ENCODE measurements around the gene CAPRIN1. TPM values are rescaled to one million over a fixed set of nuclear protein-coding genes. Genes with fewer than 3 reads are reported as not detected.

Gene CAPRIN1
- total RNA-seq, 2 donors from 2014 or later = 145 to 184 TPM

DNA sequence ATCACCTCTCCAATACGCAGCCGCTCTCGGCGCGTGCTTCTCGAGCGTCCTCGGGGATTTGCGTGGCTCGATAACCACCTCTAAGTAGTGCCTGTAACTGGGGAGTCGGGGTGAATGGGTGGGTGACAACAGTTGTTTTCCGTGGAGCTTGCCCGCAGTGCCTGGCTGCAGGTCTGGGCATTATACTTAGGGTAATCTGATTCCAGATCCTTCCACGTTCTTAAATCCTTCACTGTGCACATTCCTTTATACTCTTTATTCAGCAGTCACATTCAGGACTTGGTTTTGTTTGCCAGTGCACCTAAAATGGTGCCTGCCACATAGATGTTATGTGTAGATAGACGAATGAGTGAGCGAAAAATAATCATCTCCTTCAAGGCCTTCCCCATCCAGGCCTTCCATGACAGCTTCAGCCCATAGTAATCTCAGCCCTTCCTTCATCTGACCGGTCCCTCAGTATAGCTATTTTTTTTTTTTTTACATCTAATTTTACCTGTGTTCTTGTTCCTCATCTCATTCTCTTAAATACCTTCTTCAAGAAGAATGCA, 54.5 kb downstream of the CAPRIN1 start:
- ATAC-seq (ENCODE audit: insufficient number of reproducible peaks, low FRiP score, low read depth) = peak; percentile 5
- peak overlapping the region; percentile 93 to 95 for H3K27ac ChIP-seq
- TF ChIP-seq, protein P1, sequence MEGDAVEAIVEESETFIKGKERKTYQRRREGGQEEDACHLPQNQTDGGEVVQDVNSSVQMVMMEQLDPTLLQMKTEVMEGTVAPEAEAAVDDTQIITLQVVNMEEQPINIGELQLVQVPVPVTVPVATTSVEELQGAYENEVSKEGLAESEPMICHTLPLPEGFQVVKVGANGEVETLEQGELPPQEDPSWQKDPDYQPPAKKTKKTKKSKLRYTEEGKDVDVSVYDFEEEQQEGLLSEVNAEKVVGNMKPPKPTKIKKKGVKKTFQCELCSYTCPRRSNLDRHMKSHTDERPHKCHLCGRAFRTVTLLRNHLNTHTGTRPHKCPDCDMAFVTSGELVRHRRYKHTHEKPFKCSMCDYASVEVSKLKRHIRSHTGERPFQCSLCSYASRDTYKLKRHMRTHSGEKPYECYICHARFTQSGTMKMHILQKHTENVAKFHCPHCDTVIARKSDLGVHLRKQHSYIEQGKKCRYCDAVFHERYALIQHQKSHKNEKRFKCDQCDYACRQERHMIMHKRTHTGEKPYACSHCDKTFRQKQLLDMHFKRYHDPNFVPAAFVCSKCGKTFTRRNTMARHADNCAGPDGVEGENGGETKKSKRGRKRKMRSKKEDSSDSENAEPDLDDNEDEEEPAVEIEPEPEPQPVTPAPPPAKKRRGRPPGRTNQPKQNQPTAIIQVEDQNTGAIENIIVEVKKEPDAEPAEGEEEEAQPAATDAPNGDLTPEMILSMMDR (IDR thresholded peaks at IDR 0.05) = no peak
- no peaks in the 10 kb centered on the region for H3K27me3 ChIP-seq (replicated peaks; ENCODE audit: insufficient read depth)
- no peak for DNase-seq (ENCODE audit: low spot score)
- H3K36me3 ChIP-seq = peaks cover 17% of the 10 kb centered on the region
- peaks cover 12 to 20% of the 10 kb centered on the region in 2 donors for H3K4me1 ChIP-seq (ENCODE audit: control insufficient read depth in 1 of 2, low read depth in 2 of 2)
- no peaks in the 10 kb centered on the region for H3K9me3 ChIP-seq
- H3K4me3 ChIP-seq = peak overlapping the region; percentile 85

DNA sequence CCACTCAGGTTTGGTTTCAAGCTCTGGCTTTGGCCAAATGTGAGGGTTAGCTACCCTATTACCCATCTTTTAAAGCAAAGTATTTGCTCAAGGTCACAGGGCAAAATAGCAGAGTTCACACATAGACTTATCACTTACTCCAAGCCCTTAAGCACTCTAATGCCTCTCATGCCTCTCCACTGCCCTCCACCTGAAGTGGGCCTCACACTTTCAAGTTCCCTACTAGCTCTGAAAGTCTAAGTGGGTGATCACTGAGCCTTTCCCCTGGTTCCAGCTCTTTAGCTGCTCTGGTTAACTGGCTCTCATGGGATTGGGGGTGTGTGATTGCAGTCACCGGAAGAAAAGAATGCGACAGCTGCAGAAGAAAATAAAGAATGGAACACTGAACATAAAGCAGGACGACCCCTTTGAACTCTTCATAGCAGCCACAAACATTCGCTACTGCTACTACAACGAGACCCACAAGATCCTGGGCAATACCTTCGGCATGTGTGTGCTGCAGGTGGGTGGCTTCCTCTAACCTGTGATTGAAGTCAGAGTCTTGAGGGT, 60.3 kb downstream of the CAPRIN1 start:
- TF ChIP-seq, protein P1 (IDR thresholded peaks at IDR 0.05) = no peak
- H3K4me1 ChIP-seq (ENCODE audit: control insufficient read depth in 1 of 2, low read depth in 2 of 2) = peaks cover under 1 to 4% of the 10 kb centered on the region in 2 donors
- no peak overlapping the region for H3K4me3 ChIP-seq
- H3K27ac ChIP-seq = no peak overlapping the region
- no peaks in the 10 kb centered on the region for H3K27me3 ChIP-seq (replicated peaks; ENCODE audit: insufficient read depth)
- ATAC-seq (ENCODE audit: insufficient number of reproducible peaks, low FRiP score, low read depth) (no peak), DNase-seq (ENCODE audit: low spot score) (no peak)
- H3K36me3 ChIP-seq = peaks cover 57% of the 10 kb centered on the region
- H3K9me3 ChIP-seq = no peaks in the 10 kb centered on the region

DNA sequence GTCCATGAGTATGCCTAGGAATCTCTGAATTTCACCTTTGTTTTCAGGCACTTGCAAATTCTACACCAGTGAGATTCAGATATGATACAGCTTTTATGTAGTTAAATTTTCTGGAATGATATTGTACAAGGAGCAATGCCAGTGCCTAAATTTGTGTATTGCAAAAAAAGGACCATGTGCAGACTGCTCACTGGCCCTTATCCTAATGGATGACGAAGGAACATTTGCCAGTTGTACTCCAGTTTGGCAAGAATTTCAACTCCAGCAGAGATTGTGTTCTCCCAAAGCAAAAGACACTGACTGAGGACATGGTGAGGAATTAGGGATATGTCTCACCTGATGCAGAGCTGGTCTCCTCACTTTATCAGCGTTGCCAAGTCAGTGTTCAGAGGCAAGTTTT, 62.5 kb downstream of the CAPRIN1 start:
- H3K9me3 ChIP-seq = no peaks in the 10 kb centered on the region
- H3K27me3 ChIP-seq (replicated peaks; ENCODE audit: insufficient read depth) = no peaks in the 10 kb centered on the region
- peaks cover 72% of the 10 kb centered on the region for H3K36me3 ChIP-seq
- H3K27ac ChIP-seq = no peak overlapping the region
- ATAC-seq (ENCODE audit: insufficient number of reproducible peaks, low FRiP score, low read depth) (no peak), DNase-seq (ENCODE audit: low spot score) (no peak)
- H3K4me3 ChIP-seq = no peak overlapping the region
- TF ChIP-seq, protein P1 (IDR thresholded peaks at IDR 0.05) = no peak
- H3K4me1 ChIP-seq (ENCODE audit: control insufficient read depth in 1 of 2, low read depth in 2 of 2) = no peaks in the 10 kb centered on the region

DNA sequence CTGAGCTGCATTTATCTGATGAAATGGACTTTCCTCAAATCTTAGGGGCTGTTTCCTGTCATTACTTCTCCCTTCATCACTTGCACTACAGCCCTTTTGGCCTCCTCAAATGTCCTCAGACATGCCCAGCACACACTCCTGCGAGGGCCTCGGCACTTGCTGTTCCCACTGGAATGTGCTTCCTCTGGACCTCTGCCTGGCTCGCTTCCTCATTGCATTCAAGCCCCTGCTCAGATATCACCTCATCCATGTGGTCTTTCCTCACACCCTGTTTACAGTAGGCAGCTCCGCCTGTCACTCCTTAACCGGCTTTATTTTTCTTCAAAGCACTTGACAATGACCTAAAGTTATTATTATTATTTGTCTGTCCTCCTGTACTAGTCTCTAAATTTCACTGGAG, 62.9 kb downstream of the CAPRIN1 start:
- Histone ChIP-seq H3K4me3 (no peak overlapping the region), H3K4me1 (ENCODE audit: control insufficient read depth in 1 of 2, low read depth in 2 of 2) (no peaks in the 10 kb centered on the region), H3K27ac (no peak overlapping the region), H3K27me3 (replicated peaks; ENCODE audit: insufficient read depth) (no peaks in the 10 kb centered on the region), H3K9me3 (no peaks in the 10 kb centered on the region), H3K36me3 (peaks cover 73% of the 10 kb centered on the region)
- TF ChIP-seq, protein P1 (IDR thresholded peaks at IDR 0.05) = no peak
- DNase-seq (ENCODE audit: low spot score) (no peak), ATAC-seq (ENCODE audit: insufficient number of reproducible peaks, low FRiP score, low read depth) (no peak)

DNA sequence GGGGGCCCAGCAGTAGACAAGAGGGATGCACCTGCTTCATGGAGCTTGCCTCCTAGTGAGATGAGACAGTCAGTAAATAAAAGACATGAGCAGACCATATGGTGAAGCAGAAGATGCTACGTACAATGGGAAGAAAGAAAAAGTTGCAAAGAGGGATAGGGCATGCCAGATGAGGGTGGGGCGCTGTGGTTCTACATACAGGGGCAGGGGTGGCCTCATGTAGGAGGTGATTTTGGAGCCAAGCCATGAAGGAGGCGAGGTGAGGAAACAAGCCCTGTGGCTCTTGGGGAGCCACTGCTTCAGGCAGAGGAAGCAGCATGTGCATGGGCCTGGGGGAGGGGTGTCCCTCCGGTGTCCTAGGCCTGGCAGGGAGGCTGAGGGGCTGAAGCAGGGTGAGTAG, 69.1 kb downstream of the CAPRIN1 start:
- no peak for DNase-seq (ENCODE audit: low spot score)
- H3K27ac ChIP-seq = no peak overlapping the region
- H3K27me3 ChIP-seq (replicated peaks; ENCODE audit: insufficient read depth) = no peaks in the 10 kb centered on the region
- H3K4me3 ChIP-seq = no peak overlapping the region
- H3K4me1 ChIP-seq (ENCODE audit: control insufficient read depth in 1 of 2, low read depth in 2 of 2) = no peaks in the 10 kb centered on the region
- no peak for ATAC-seq (ENCODE audit: insufficient number of reproducible peaks, low FRiP score, low read depth)
- H3K9me3 ChIP-seq = no peaks in the 10 kb centered on the region
- TF ChIP-seq, protein P1 (IDR thresholded peaks at IDR 0.05) = no peak
- peaks cover 59% of the 10 kb centered on the region for H3K36me3 ChIP-seq
